Activated naive CD4-positive, alpha-beta T cell (primary cell): Measurements from ENCODE around the gene TEX2.

ENCODE experiments used
- DNase-seq, 4 experiments: peaks; one replicate each; lab custom pipeline; 2025; lab: John Stamatoyannopoulos, UW

The TEX2 gene

DNA sequence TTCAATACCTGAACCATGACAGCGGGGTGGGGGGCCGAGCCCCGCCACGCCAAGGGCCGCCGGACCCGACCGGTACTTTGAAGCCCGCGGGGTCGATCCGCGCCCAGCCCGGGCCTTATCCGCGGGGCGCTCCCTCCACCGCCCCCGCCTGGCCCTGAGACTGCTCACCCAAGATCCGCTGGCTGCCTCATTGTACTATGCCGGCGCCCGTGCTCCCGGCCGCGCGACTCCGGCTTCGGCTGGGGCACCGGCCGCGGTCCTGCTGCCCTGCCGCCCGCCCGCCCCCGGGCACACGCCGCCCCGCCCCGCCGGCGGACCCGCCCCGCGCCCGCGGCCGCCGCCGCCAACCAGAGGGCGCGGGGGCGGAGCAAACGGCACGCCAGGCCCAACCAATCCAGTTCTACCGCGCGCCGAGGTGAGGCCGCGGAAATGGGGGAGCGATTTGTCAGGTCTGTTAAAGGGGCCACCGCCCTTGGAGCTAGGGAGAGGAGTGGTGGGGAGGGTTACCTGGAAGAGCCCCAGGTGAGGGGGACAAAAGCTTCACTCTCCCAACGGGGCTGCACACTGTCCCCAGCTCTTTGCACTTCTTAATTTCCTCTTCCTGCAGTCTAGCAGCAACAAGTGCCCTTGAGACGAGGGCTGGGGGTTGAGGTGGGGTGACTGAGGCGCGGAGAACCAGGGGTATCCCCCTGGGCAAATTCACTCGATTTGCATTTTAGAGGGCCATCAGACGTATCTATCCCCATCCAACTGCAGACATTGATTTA is at the start of gene TEX2:
Gene TEX2 (minus strand): TSS at position 261 of the 767 bp plus-strand sequence. CDS start 49,043 bp downstream, outside the sequence.
- DNase-seq: peak; percentile 30 to 85 (median 64)

DNA sequence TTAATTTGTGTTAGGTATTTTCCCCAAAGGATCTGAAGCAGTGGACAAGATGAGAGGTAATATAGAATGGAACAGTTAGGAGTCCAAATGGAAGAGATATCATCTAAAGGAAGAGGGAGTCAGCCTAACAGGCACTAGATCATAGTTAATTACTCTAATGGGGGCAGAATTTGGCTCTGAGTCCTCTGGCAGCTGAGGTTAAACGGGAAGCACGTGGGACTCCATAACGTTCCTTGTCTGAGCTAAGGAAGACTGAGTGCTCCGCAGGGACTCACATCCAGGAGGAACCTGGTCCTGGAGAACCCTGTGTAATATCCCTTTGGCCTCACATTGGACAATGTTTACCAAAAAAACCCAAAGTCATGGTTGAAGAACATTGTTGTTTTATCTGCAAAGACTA is 46.6 kb upstream of the TEX2 start:
- no peak for DNase-seq

- no peak for DNase-seq
Observed at GRCh38 chr17:64309021-64309420, 46.0 kb upstream of the TEX2 start.

DNA sequence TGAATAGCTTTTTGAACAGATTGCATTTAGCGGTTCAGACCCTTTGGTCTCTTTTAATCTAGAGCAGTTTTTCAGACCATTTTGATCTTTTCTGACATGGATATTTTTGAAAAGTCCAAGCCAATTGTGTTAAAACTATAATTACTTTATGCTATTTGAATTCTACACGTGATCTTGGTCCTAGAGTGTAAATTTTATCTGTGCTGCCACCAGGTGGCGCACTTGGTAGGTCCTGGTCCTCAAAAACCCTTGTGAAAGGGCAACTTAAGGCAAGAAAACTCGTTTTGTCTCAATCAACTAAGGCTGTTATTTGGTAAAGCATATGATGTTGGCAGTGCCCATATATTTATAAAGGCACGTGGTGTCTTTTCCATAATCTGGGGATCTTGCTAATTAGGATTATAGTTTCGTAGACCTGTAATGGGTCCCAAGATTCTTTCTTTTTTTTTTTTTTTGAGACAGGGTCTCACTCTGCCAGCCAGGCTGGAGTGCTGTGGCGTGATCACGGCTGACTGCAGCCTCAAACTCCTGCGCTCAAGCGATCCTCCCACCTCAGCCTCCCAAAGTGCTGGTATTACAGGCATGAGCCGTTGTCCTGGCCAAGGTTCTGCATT is 43.9 kb upstream of the TEX2 start:
- DNase-seq: peak; percentile 18 to 63 (median 42)

DNA sequence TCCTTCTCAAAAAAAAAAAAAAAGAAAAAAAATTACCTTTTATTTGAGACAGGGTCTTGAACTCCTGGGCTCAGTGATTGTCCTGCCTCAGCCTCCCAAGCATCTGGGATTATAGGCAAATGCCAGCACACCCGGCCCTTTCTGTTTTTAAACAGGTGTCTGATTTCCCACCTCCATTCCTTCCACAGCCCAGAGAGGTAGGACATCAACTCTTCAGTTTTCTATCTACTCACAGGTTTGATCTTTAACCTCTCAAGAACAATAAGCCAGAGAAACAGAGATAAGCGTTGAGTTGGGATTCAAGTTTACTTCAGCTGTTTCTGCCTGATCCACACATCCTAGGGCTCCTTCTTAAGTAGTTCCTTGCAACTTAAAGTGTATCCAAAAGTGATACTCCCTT is 41.5 kb upstream of the TEX2 start:
- no peak for DNase-seq

DNA sequence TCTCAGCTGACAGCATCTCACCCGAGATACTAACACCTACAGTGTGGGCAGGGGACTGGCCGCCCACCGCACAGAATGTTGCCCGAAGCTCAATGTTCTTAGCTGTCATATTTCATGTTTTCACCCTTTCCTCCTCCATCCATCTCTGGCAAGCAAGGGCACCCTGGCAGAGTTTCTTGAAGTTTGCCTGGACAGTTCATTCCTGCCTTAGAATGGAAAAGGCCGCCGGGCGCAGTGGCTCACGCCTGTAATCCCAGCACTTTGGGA is 37.6 kb upstream of the TEX2 start:
- DNase-seq: no peak

DNA sequence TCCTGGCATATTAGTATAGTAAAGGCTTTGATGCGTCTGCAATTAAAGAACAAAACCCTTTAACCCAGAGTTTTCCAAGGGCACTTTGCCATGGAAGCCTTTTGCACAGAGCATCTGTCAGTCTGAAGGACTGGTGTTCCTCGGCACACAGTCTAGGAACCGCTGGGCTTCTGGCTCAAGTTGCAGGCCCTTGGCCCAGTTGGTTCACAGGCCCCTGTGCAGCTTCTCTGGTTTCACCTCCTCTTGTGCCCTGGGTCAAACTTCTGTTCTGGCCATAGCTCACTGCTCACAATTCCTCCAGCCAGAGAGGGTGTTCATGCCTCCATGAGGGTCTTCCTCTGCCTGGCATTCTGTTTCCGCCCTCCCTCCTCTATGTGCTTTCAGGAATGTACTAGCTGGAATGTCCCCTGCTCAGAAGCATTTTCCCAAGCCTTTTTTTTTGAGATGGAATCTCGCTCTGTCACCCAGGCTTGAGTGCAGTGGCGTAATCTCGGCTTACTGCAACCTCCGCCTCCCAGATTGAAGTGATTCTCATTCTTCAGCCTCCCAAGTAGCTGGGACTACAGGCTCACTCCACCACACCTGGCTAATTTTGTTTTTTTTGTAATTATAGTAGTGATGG is 34.5 kb upstream of the TEX2 start:
- DNase-seq: no peak

DNA sequence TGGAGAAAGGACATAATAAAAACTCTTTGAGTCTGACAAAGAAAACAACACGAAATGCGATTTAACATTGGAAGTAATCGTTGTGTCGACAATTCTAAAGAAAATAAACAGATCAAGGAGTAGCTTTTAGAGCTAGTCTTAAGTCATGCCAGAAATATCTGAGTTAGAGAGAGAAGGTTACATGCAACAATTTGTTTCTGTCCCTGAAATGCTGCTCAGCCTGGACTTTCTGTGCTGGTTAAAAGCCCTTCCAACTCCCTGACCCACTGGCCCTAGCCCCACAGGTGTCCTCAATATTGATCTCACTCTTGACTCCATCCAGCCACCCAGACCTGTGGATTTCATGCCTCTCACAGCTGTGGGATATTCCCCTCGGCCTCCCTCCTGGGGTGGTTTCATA is 33.2 kb upstream of the TEX2 start:
- DNase-seq: no peak

DNA sequence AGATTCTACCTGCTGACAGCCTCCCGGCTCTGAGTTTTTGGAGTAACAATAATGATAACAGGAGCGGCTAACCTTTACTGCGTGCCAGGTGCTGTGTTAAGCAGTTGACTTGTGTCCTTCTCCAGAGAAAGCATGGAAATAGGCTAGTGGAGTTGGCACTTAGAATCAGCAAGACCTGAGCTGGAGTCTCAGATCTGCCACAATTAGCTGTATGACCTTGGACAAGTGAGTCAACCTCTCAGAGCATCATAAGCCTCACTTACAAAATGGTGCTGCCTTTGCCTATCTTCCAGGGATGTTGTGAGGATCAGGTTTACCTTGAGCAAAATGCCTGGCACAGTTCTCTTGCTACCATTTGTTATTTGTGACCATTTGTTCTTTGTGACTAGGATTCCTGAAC is 32.1 kb upstream of the TEX2 start:
- DNase-seq: no peak

- no peak for DNase-seq
Observed at GRCh38 chr17:64291268-64291851, 28.3 kb upstream of the TEX2 start.

DNA sequence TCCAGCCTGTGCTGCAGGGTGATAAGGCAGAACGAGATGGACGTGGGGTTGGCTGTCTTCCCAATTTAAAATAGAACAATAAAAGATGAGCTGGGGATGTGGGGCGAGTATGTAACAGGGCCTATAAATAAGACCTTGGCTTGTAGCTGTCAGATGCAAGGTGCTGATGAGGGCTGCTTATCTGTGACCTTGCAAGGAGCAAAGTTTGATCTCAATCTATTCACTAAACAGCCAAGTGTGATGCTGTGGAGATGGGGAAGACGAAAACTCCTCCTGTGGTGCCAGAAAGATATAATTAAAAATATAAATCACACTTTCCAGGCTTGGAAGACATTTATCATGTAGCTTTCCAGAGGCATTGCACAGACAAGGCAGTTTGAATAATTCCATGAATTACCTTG is 26.7 kb upstream of the TEX2 start:
- DNase-seq: no peak

DNA sequence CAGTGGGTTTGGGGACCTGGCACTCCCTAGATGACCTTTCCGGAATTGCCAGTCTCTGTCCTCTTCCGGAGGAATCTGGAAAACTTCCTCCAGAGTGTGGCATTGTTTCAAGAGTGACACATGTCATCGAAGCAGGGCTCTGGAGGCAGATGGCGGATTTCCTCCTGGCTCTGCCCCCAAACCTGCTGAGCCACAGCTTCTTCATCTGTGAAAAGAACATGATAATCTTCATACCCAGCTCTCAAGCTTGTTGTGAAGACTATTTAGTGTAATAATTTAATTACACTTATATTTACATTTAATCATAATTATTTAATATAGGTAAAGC is 19.7 kb upstream of the TEX2 start:
- no peak for DNase-seq

GRCh38 chr17:64281962-64282752 is 19.1 kb upstream of the TEX2 start:
- no peak for DNase-seq

DNA sequence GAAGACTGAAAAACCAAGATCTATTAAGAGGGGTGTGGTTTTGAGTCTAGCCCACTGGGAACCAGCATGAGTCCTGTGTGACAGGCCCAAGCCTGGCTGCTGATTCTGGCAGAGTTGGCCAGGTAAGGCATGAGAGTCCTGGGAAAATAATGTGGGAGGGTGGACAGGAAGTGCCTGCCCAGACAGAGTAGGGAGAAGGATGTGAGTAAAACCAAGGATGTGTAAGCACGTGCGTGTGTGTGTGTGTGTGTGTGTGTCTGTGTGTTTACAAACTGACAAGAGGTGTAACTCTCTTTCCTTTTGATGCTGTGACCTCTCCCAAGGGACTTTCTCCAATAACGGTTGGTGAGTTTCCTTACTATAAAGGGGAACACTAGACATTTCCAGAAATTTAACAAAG is 15.6 kb upstream of the TEX2 start:
- no peak for DNase-seq

- DNase-seq: no peak
Observed at GRCh38 chr17:64277831-64278562, 14.9 kb upstream of the TEX2 start.

GRCh38 chr17:64276961-64277505 is 14.0 kb upstream of the TEX2 start:
- DNase-seq: no peak

GRCh38 chr17:64275016-64275415 is 12.0 kb upstream of the TEX2 start:
- no peak for DNase-seq

DNA sequence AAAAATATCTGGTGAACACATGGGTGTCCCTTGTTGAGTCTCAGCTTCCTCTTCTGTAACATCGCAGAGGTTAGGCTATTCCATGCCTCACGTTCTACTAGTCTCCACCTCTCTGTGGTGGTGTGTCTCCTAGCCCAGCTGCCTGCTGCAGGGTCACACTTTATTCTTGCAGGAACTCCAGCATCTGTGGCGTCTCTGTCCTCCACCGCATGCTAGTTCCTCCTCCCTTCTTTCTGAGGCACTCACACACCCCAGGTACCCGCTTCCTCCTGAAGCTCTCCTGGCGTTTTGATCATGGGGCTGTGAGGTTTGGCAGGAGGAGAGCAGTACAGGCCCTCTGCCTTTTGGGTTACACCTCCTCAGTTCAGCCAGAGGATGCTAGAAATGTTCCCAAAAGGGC is 9.9 kb upstream of the TEX2 start:
- no peak for DNase-seq

- DNase-seq: no peak
Observed at GRCh38 chr17:64270885-64271284, 7.8 kb upstream of the TEX2 start.

GRCh38 chr17:64269687-64270649 is 6.9 kb upstream of the TEX2 start:
- no peak for DNase-seq
